Peyer's patch (tissue), 4 donors: ENCODE data around the gene LMF1.
"Not testable (repeated sequence)": the region's sequence is repeated elsewhere in the genome, so short reads cannot be mapped to it uniquely, and the experiment has no call there.

Experiments
- CTCF ChIP-seq, 6 experiments: fragments of 450-650 bp in 4 of 6; fragments of 200-600 bp in 2 of 6; sonication (generic) in 1 of 6; IDR thresholded peaks; one replicate each; pipeline ENCODE4 v1.5.1; 2017 to 2019; ENCODE audit warnings: antibody characterized with exemption in 6 of 6, mild to moderate bottlenecking in 3 of 6, moderate library complexity in 1 of 6
- POLR2A ChIP-seq, 2 donors: fragments of 450-650 bp; IDR thresholded peaks; one replicate each; pipeline ENCODE4 v1.5.1; 2017; ENCODE audit warnings: antibody characterized with exemption in 2 of 2, mild to moderate bottlenecking in 2 of 2, moderate library complexity in 2 of 2

- TF ChIP-seq POLR2A, CTCF (IDR thresholded peaks at IDR 0.05): not testable (repeated sequence)
These were observed 88.1 kb downstream of the LMF1 start for GRCh38 chr16:882671-883070.
